ENCODE results near the gene CDC6.

CDC6 gene

GRCh38 chr17:40318830-40319391 lies 31.2 kb downstream of the CDC6 start:
- DNase-seq (ENCODE audit: low spot score): no peak

GRCh38 chr17:40319651-40320540 lies 32.2 kb downstream of the CDC6 start:
- Mint-ChIP-seq H3K4me3 (peak overlapping the region; percentile 96), H3K27ac (peak overlapping the region; percentile 96), H3K27me3 (ENCODE audit: low read depth) (peaks cover 2% of the 10 kb centered on the region), H3K9me3 (no peaks in the 10 kb centered on the region), H3K4me1 (ENCODE audit: low read depth) (peaks cover 68% of the 10 kb centered on the region), H3K36me3 (ENCODE audit: low read depth) (peaks cover 26% of the 10 kb centered on the region)
- DNase-seq (ENCODE audit: low spot score): peak; percentile 52

More at GRCh38 chr17:40318830-40319391, 31.2 kb downstream of the CDC6 start:
- H3K27me3 Mint-ChIP-seq (ENCODE audit: low read depth): peaks cover 2% of the 10 kb centered on the region
- peak overlapping the region; percentile 96 for H3K27ac Mint-ChIP-seq
- H3K9me3 Mint-ChIP-seq: no peaks in the 10 kb centered on the region
- peaks cover 23% of the 10 kb centered on the region for H3K36me3 Mint-ChIP-seq (ENCODE audit: low read depth)
- peaks cover 62% of the 10 kb centered on the region for H3K4me1 Mint-ChIP-seq (ENCODE audit: low read depth)
- peak overlapping the region; percentile 96 for H3K4me3 Mint-ChIP-seq

GRCh38 chr17:40320756-40321523 lies 33.3 kb downstream of the CDC6 start:
- Mint-ChIP-seq H3K4me3 (peak overlapping the region; percentile 96), H3K27me3 (ENCODE audit: low read depth) (peaks cover 2% of the 10 kb centered on the region), H3K4me1 (ENCODE audit: low read depth) (peaks cover 67% of the 10 kb centered on the region), H3K27ac (peak overlapping the region; percentile 96), H3K36me3 (ENCODE audit: low read depth) (peaks cover 26% of the 10 kb centered on the region), H3K9me3 (no peaks in the 10 kb centered on the region)
- no peak for DNase-seq (ENCODE audit: low spot score)

- DNase-seq (ENCODE audit: low spot score): no peak
Observed at GRCh38 chr17:40321524-40321929, 33.8 kb downstream of the CDC6 start.

GRCh38 chr17:40321961-40322357 lies 34.3 kb downstream of the CDC6 start:
- Mint-ChIP-seq H3K27ac (peak overlapping the region; percentile 96), H3K36me3 (ENCODE audit: low read depth) (peaks cover 28% of the 10 kb centered on the region), H3K27me3 (ENCODE audit: low read depth) (peaks cover 2% of the 10 kb centered on the region), H3K4me1 (ENCODE audit: low read depth) (peaks cover 72% of the 10 kb centered on the region), H3K9me3 (no peaks in the 10 kb centered on the region), H3K4me3 (peak overlapping the region; percentile 96)
- DNase-seq (ENCODE audit: low spot score): no peak

More at GRCh38 chr17:40321524-40321929, 33.8 kb downstream of the CDC6 start:
- peak overlapping the region; percentile 96 for H3K27ac Mint-ChIP-seq
- H3K4me1 Mint-ChIP-seq (ENCODE audit: low read depth): peaks cover 68% of the 10 kb centered on the region
- H3K27me3 Mint-ChIP-seq (ENCODE audit: low read depth): peaks cover 2% of the 10 kb centered on the region
- H3K4me3 Mint-ChIP-seq: peak overlapping the region; percentile 96
- peaks cover 28% of the 10 kb centered on the region for H3K36me3 Mint-ChIP-seq (ENCODE audit: low read depth)
- H3K9me3 Mint-ChIP-seq: no peaks in the 10 kb centered on the region

- peaks cover 2% of the 10 kb centered on the region for H3K27me3 Mint-ChIP-seq (ENCODE audit: low read depth)
- H3K4me3 Mint-ChIP-seq: peak overlapping the region; percentile 96
- peaks cover 73% of the 10 kb centered on the region for H3K4me1 Mint-ChIP-seq (ENCODE audit: low read depth)
- H3K36me3 Mint-ChIP-seq (ENCODE audit: low read depth): peaks cover 28% of the 10 kb centered on the region
- H3K9me3 Mint-ChIP-seq: no peaks in the 10 kb centered on the region
- H3K27ac Mint-ChIP-seq: peak overlapping the region; percentile 96
- peak; percentile 87 for DNase-seq (ENCODE audit: low spot score)
Observed at GRCh38 chr17:40322358-40323315, 35.0 kb downstream of the CDC6 start.

GRCh38 chr17:40323391-40324381 lies 36.0 kb downstream of the CDC6 start:
- Mint-ChIP-seq H3K36me3 (ENCODE audit: low read depth) (peaks cover 30% of the 10 kb centered on the region), H3K27me3 (ENCODE audit: low read depth) (peaks cover 2% of the 10 kb centered on the region), H3K4me1 (ENCODE audit: low read depth) (peaks cover 76% of the 10 kb centered on the region), H3K4me3 (peak overlapping the region; percentile 96), H3K9me3 (no peaks in the 10 kb centered on the region), H3K27ac (peak overlapping the region; percentile 96)
- DNase-seq (ENCODE audit: low spot score): peak; percentile 57

GRCh38 chr17:40325156-40326013 lies 37.7 kb downstream of the CDC6 start:
- peak overlapping the region; percentile 96 for H3K27ac Mint-ChIP-seq
- H3K9me3 Mint-ChIP-seq: no peaks in the 10 kb centered on the region
- H3K36me3 Mint-ChIP-seq (ENCODE audit: low read depth): peaks cover 30% of the 10 kb centered on the region
- peaks cover 77% of the 10 kb centered on the region for H3K4me1 Mint-ChIP-seq (ENCODE audit: low read depth)
- H3K27me3 Mint-ChIP-seq (ENCODE audit: low read depth): peaks cover 2% of the 10 kb centered on the region
- no peak for DNase-seq (ENCODE audit: low spot score)
- peak overlapping the region; percentile 96 for H3K4me3 Mint-ChIP-seq

GRCh38 chr17:40326014-40326831 lies 38.5 kb downstream of the CDC6 start:
- Mint-ChIP-seq H3K27ac (peak overlapping the region; percentile 96), H3K4me3 (peak overlapping the region; percentile 91), H3K9me3 (no peaks in the 10 kb centered on the region), H3K36me3 (ENCODE audit: low read depth) (peaks cover 26% of the 10 kb centered on the region), H3K4me1 (ENCODE audit: low read depth) (peaks cover 78% of the 10 kb centered on the region), H3K27me3 (ENCODE audit: low read depth) (peaks cover 2% of the 10 kb centered on the region)
- DNase-seq (ENCODE audit: low spot score): peak; percentile 56

GRCh38 chr17:40326832-40327199 lies 39.1 kb downstream of the CDC6 start:
- Mint-ChIP-seq H3K4me3 (peak overlapping the region; percentile 91), H3K4me1 (ENCODE audit: low read depth) (peaks cover 81% of the 10 kb centered on the region), H3K9me3 (no peaks in the 10 kb centered on the region), H3K27me3 (ENCODE audit: low read depth) (peaks cover 2% of the 10 kb centered on the region), H3K27ac (peak overlapping the region; percentile 96), H3K36me3 (ENCODE audit: low read depth) (peaks cover 26% of the 10 kb centered on the region)
- no peak for DNase-seq (ENCODE audit: low spot score)

GRCh38 chr17:40327244-40327729 lies 39.6 kb downstream of the CDC6 start:
- no peak for DNase-seq (ENCODE audit: low spot score)
- H3K27me3 Mint-ChIP-seq (ENCODE audit: low read depth): peaks cover 2% of the 10 kb centered on the region
- H3K4me1 Mint-ChIP-seq (ENCODE audit: low read depth): peaks cover 81% of the 10 kb centered on the region
- H3K36me3 Mint-ChIP-seq (ENCODE audit: low read depth): peaks cover 23% of the 10 kb centered on the region
- H3K27ac Mint-ChIP-seq: peak overlapping the region; percentile 96
- H3K9me3 Mint-ChIP-seq: no peaks in the 10 kb centered on the region
- H3K4me3 Mint-ChIP-seq: peak overlapping the region; percentile 91
